ENCODE measurements around the gene IFNL2. TPM values are rescaled to one million over a fixed set of nuclear protein-coding genes. Genes with fewer than 3 reads are reported as not detected.

The IFNL2 gene
- total RNA-seq, 1 experiment from 2014 or later: not detected

DNA sequence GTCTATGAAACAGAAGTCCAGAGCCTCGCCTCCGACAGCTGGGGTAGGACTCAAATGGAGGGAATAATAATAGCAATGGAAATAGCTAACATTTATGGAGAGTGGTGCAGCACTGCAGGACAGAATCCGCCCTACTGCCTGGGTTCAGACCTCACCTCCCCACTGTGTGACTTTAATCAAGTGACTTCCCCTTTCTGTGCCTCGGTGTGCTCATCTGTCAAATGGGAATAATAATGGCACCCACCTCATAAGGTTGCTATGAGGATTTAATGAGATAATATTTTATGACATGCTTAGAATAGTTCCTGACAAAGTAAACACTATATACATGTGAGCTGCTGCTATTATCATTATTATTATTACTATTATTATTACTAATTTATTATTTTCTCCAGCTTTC, 49.3 kb downstream of the IFNL2 start:
- TF ChIP-seq EZH2 (IDR thresholded peaks at IDR 0.05; ENCODE audit: low read length, unreplicated experiment): no peak
- TF ChIP-seq, protein P1, sequence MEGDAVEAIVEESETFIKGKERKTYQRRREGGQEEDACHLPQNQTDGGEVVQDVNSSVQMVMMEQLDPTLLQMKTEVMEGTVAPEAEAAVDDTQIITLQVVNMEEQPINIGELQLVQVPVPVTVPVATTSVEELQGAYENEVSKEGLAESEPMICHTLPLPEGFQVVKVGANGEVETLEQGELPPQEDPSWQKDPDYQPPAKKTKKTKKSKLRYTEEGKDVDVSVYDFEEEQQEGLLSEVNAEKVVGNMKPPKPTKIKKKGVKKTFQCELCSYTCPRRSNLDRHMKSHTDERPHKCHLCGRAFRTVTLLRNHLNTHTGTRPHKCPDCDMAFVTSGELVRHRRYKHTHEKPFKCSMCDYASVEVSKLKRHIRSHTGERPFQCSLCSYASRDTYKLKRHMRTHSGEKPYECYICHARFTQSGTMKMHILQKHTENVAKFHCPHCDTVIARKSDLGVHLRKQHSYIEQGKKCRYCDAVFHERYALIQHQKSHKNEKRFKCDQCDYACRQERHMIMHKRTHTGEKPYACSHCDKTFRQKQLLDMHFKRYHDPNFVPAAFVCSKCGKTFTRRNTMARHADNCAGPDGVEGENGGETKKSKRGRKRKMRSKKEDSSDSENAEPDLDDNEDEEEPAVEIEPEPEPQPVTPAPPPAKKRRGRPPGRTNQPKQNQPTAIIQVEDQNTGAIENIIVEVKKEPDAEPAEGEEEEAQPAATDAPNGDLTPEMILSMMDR (conservative IDR thresholded peaks at IDR 0.05; ENCODE audit: low read depth, low read length): no peak
- no peak for TF ChIP-seq EZH2phosphoT487 (IDR thresholded peaks at IDR 0.05; ENCODE audit: borderline replicate concordance, low read length)
- no TSS peak for BruUV-seq (replicated peaks)
- Histone ChIP-seq H3F3A (ENCODE audit: low read length, unreplicated experiment) (no peaks in the 10 kb centered on the region), H3K4me1 (ENCODE audit: insufficient read depth, low read length) (0 out of 2 replicates have a peak, but pooled peaks cover 4% of the 10 kb centered on the region), H3K36me3 (ENCODE audit: low read depth, low read length) (no peaks in the 10 kb centered on the region), H3K9me2 (replicated peaks; ENCODE audit: low read length) (no peaks in the 10 kb centered on the region), H4K20me1 (ENCODE audit: low read length) (no peaks in the 10 kb centered on the region), H3K9ac (ENCODE audit: low read length) (no peak overlapping the region), H2AFZ (ENCODE audit: low read length) (no peak overlapping the region), H3K79me2 (ENCODE audit: low read length) (peaks cover 12% of the 10 kb centered on the region; the same call in 1 of the 2 replicates), H3K4me2 (ENCODE audit: low read length) (no peak overlapping the region), H3K27me3 (ENCODE audit: low read length) (no peaks in the 10 kb centered on the region), H3K9me3 (ENCODE audit: low read length) (no peaks in the 10 kb centered on the region), H3K4me3 (ENCODE audit: low read length) (no peak overlapping the region), H3K27ac (ENCODE audit: low read length) (no peak overlapping the region)
- POLR2A ChIA-PET (ENCODE audit: unreplicated experiment): no interaction called here
- DNase-seq (no peak), ATAC-seq (no peak)
- intact Hi-C loops (cut with micrococcal nuclease): no loop called here
- CTCF ChIA-PET: no interaction called here

DNA sequence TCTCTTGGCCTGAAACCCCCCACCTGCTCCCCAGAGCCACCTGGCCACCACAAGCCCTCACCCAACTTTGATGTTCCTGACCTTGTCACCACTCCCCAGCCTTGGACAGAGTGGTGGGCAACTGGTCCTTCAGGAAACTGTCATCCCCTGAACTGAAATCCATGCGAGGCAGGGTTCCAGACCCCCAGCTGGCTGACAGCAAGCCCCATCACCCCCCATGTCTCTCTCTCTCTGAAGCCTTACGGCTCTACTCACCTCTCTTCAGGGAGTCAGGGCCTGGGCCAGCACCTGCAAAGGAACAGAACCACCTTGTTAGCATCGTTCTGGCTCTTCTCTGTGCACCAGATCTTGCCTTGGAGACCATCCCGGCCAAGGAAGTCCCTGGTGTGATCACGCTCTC, 49.9 kb downstream of the IFNL2 start:
- TF ChIP-seq, protein P1 (conservative IDR thresholded peaks at IDR 0.05; ENCODE audit: low read depth, low read length): no peak
- TF ChIP-seq EZH2phosphoT487 (IDR thresholded peaks at IDR 0.05; ENCODE audit: borderline replicate concordance, low read length) (no peak), EZH2 (IDR thresholded peaks at IDR 0.05; ENCODE audit: low read length, unreplicated experiment) (no peak)
- no peak overlapping the region for H3K4me2 ChIP-seq (ENCODE audit: low read length)

DNA sequence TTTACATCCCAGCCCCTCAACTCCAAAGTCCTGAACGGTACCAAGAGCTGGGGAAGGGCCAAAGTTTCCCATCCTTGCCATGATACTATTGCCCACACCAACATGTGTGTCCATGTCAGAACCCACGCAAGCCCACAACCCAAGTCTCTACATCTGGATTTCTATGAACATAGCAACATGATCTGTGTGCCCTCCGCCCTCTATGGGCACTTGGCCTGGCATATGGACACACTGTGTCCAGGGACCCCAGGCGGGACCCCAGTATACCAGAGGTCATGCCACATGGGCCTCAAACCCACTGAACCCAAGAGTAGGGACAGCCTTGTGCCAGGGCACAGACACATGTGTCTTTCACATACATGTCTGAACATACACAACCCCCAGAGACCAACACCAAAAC, 50.5 kb downstream of the IFNL2 start:
- Histone ChIP-seq H2AFZ (ENCODE audit: low read length) (no peak overlapping the region), H3K79me2 (ENCODE audit: low read length) (peaks cover 12% of the 10 kb centered on the region; the same call in 1 of the 2 replicates), H4K20me1 (ENCODE audit: low read length) (no peaks in the 10 kb centered on the region), H3K4me2 (ENCODE audit: low read length) (no peak overlapping the region), H3K4me3 (ENCODE audit: low read length) (no peak overlapping the region), H3F3A (ENCODE audit: low read length, unreplicated experiment) (no peaks in the 10 kb centered on the region), H3K9me2 (replicated peaks; ENCODE audit: low read length) (no peaks in the 10 kb centered on the region), H3K4me1 (ENCODE audit: insufficient read depth, low read length) (0 out of 2 replicates have a peak, but pooled peaks cover 4% of the 10 kb centered on the region), H3K9me3 (ENCODE audit: low read length) (no peaks in the 10 kb centered on the region), H3K27ac (ENCODE audit: low read length) (no peak overlapping the region), H3K9ac (ENCODE audit: low read length) (no peak overlapping the region), H3K36me3 (ENCODE audit: low read depth, low read length) (no peaks in the 10 kb centered on the region), H3K27me3 (ENCODE audit: low read length) (no peaks in the 10 kb centered on the region)
- intact Hi-C loops (cut with micrococcal nuclease): no loop called here
- ChIA-PET POLR2A (ENCODE audit: unreplicated experiment) (no interaction called here), CTCF (no interaction called here)
- TF ChIP-seq EZH2phosphoT487 (IDR thresholded peaks at IDR 0.05; ENCODE audit: borderline replicate concordance, low read length): no peak
- TF ChIP-seq EZH2 (IDR thresholded peaks at IDR 0.05; ENCODE audit: low read length, unreplicated experiment): no peak
- TF ChIP-seq, protein P1 (conservative IDR thresholded peaks at IDR 0.05; ENCODE audit: low read depth, low read length): no peak
- ATAC-seq (no peak), DNase-seq (no peak)
- no TSS peak for BruUV-seq (replicated peaks)

More for the DNA sequence above, 49.9 kb downstream of the IFNL2 start:
- Histone ChIP-seq H3K9ac (ENCODE audit: low read length) (no peak overlapping the region), H2AFZ (ENCODE audit: low read length) (no peak overlapping the region), H3K4me3 (ENCODE audit: low read length) (no peak overlapping the region), H3K79me2 (ENCODE audit: low read length) (peaks cover 12% of the 10 kb centered on the region; the same call in 1 of the 2 replicates), H3K27ac (ENCODE audit: low read length) (no peak overlapping the region), H3K4me1 (ENCODE audit: insufficient read depth, low read length) (0 out of 2 replicates have a peak, but pooled peaks cover 4% of the 10 kb centered on the region), H3K9me2 (replicated peaks; ENCODE audit: low read length) (no peaks in the 10 kb centered on the region), H3K36me3 (ENCODE audit: low read depth, low read length) (no peaks in the 10 kb centered on the region), H3K9me3 (ENCODE audit: low read length) (no peaks in the 10 kb centered on the region), H3F3A (ENCODE audit: low read length, unreplicated experiment) (no peaks in the 10 kb centered on the region), H4K20me1 (ENCODE audit: low read length) (no peaks in the 10 kb centered on the region), H3K27me3 (ENCODE audit: low read length) (no peaks in the 10 kb centered on the region)
- BruUV-seq (replicated peaks): no TSS peak
- DNase-seq (no peak), ATAC-seq (no peak)
- ChIA-PET POLR2A (ENCODE audit: unreplicated experiment) (no interaction called here), CTCF (no interaction called here)
- intact Hi-C loops (cut with micrococcal nuclease): no loop called here
